Keratinocyte (primary cell): ENCODE data around the gene ADAMTS1.

Source experiments
- CTCF ChIP-seq, 3 experiments: IDR thresholded peaks in 1 of 3; conservative IDR thresholded peaks in 1 of 3; optimal IDR thresholded peaks in 1 of 3; 2 replicates in 2 of 3; 3 replicates in 1 of 3; pipeline versions ENCODE3 to v1.5.1; 2011; ENCODE audit warnings: low read length in 3 of 3, mild to moderate bottlenecking in 3 of 3, moderate library complexity in 2 of 3, control low read depth in 1 of 3, inconsistent platforms in 1 of 3; ENCODE audit not compliant: insufficient read depth in 2 of 3; ENCODE audit errors: extremely low read depth in 1 of 3
- EZH2 ChIP-seq: IDR thresholded peaks from one replicate; pipeline ENCODE4 v1.6.1; 2012; ENCODE audit warnings: inconsistent platforms, mild to moderate bottlenecking, low read length, moderate library complexity

GRCh38 chr21:26800455-26800854 lies 44.8 kb downstream of the ADAMTS1 start:
- TF ChIP-seq CTCF (optimal IDR thresholded peaks at IDR 0.05 in 1 of 3, IDR thresholded peaks at IDR 0.05 in 1 of 3, conservative IDR thresholded peaks at IDR 0.05 in 1 of 3; ENCODE audit: extremely low read depth in 1 of 3, insufficient read depth in 2 of 3, low read length in 3 of 3) (no peak), EZH2 (no peak)
